Hepatocyte (in vitro differentiated cells): Measurements from ENCODE around the gene CYB561D2. TPM values are rescaled to one million over a fixed set of nuclear protein-coding genes. Genes with fewer than 3 reads are reported as not detected.

Source experiments
- DNase-seq: peaks from one replicate; pipeline ENCODE4 v3.0.0-alpha.2; 2016; ENCODE audit warnings: low spot score
- H2AFZ ChIP-seq: fragments of 200-600 bp; sonication (generic); 2 replicates; pipeline ENCODE4 v1.6.0; 2016; ENCODE audit warnings: antibody characterized with exemption, mild to moderate bottlenecking
- H3K27ac ChIP-seq: fragments of 200-600 bp; sonication (generic); 2 replicates; pipeline ENCODE4 v1.5.1; 2016; ENCODE audit warnings: mild to moderate bottlenecking
- H3K27me3 ChIP-seq: fragments of 200-600 bp; sonication (generic); 2 replicates; pipeline ENCODE4 v1.6.1; 2016
- H3K36me3 ChIP-seq: fragments of 200-600 bp; sonication (generic); replicated peaks from 2 replicates; pipeline ENCODE4 v1.5.1; 2016; ENCODE audit warnings: low read depth; ENCODE audit not compliant: insufficient read depth
- H3K4me1 ChIP-seq: fragments of 200-600 bp; sonication (generic); 2 replicates; pipeline ENCODE4 v1.5.1; 2016; ENCODE audit warnings: mild to moderate bottlenecking, moderate library complexity; ENCODE audit not compliant: insufficient read depth
- H3K4me2 ChIP-seq: fragments of 200-600 bp; sonication (generic); 2 replicates; pipeline ENCODE4 v1.6.0; 2016
- H3K4me3 ChIP-seq: fragments of 200-600 bp; sonication (generic); 2 replicates; pipeline ENCODE4 v1.5.1; 2016; ENCODE audit warnings: mild to moderate bottlenecking
- H3K79me2 ChIP-seq: fragments of 200-600 bp; sonication (generic); 2 replicates; pipeline ENCODE4 v1.6.0; 2017; ENCODE audit warnings: mild to moderate bottlenecking
- H3K9me2 ChIP-seq: fragments of 200-600 bp; sonication (generic); replicated peaks from 2 replicates; pipeline ENCODE4 v1.6.0; 2017; ENCODE audit warnings: mild to moderate bottlenecking; ENCODE audit not compliant: insufficient read depth
- H3K9me3 ChIP-seq: fragments of 200-600 bp; sonication (generic); 2 replicates; pipeline ENCODE4 v1.5.1; 2016; ENCODE audit warnings: low read depth, mild to moderate bottlenecking
- H4K20me1 ChIP-seq: fragments of 200-600 bp; sonication (generic); 2 replicates; pipeline ENCODE4 v1.6.0; 2016; ENCODE audit warnings: mild to moderate bottlenecking; ENCODE audit not compliant: insufficient read depth, poor library complexity, severe bottlenecking
- EZH2 ChIP-seq: fragments of 200-600 bp; sonication (generic); IDR thresholded peaks from 2 replicates; pipeline ENCODE4 v1.6.1; 2016; ENCODE audit warnings: antibody characterized with exemption, mild to moderate bottlenecking, borderline replicate concordance
- EZH2phosphoT487 ChIP-seq: fragments of 200-600 bp; sonication (generic); IDR thresholded peaks from one replicate; pipeline ENCODE4 v1.6.1; 2018; ENCODE audit warnings: antibody characterized with exemption, mild to moderate bottlenecking, low read depth, moderate library complexity; ENCODE audit not compliant: unreplicated experiment, severe bottlenecking
- WGBS: methylation state at CpG from one replicate; pipeline ENCODE4 v1.1.6; 2016; ENCODE audit warnings: low lambda C conversion rate; ENCODE audit errors: missing lambda C conversion rate; 5-methylcytosine and 5-hydroxymethylcytosine counted together
- polyA plus RNA-seq: library from polyadenylated mRNA; unstranded; fragments of >200 nt; fragmentation: Nextera tagmentation; extraction: Ambion mirVana; gene quantifications from 2 replicates; pipeline ENCODE4 v1.2.1, GENCODE V29; 2016
- total RNA-seq: library from RNA; depleted of rRNA; stranded (reverse); fragments of >200 nt; gene quantifications from 2 replicates; pipeline ENCODE4 v1.2.3, GENCODE V29; 2014
- TF ChIP-seq, protein P1 (sequence below): fragments of 200-600 bp; sonication (generic); IDR thresholded peaks from 2 replicates; pipeline ENCODE4 v1.5.1; 2016; ENCODE audit warnings: antibody characterized with exemption, mild to moderate bottlenecking; ENCODE audit not compliant: poor library complexity

The CYB561D2 gene
- total and polyA plus RNA-seq, 2 experiments from 2014 or later = 37.3 to 40.5 TPM

DNA sequence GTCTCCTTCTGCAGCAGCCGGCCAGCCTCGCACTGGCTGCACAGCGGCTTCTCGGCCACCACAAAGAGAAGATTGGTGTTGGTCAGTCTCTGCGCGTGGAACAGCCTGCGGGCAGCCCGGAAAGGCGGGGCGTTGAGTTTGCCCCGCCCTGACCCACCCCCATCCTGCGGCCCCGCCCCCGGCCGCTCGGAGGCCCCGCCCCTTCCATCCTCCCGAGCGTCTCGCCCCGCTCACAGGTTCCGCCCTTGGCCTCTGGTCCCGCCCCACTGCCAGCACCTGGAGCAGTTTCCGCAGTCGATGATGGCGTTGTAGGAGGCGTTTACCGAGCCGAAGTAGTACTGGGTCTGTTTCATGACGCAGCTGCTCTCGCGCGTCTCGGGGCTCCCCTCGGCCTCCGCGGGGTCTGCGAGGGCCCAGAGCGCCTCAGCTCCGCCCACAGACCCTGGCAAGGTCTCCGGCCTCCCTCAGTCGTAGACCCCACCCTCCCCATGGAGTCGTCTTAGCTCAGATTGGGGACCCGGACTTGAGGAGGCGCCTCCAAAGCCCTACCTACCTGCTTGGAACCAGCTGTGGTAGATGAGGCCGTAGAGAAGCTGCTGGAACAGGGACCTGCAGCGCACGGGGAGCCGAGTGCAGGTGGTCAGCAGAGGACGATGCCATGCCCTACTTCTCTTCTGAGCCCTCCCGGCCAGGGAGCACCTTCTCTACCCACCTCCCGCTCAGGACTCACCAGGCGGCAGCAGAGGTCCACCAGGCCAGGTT lies 14.6 kb downstream of the CYB561D2 start:
- peak overlapping the region; percentile 88 for H2AFZ ChIP-seq

DNA sequence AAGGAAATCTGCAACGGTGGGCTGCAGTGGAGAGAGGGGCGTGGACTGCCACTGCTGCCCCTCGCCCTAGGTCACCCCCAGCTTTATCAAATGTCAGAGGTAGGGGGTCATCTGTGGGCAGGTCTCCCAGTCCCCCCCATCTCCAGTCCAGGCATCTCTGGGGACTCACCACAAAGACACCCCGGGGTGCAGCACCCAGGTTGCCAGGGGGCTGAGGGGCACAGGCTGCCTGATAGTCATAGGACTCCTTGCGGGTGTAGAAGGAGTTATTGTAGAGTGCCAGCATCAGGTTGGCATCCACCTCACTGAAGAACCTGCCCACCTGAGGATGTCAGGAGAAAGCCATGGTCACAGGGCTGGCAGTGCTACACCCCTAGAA lies 15.2 kb downstream of the CYB561D2 start:
- Histone ChIP-seq H3K9me2 (no peaks in the 10 kb centered on the region), H2AFZ (no peak overlapping the region), H3K4me2 (peak overlapping the region; percentile 93), H3K27ac (no peak overlapping the region), H4K20me1 (no peaks in the 10 kb centered on the region), H3K27me3 (no peaks in the 10 kb centered on the region), H3K36me3 (no peaks in the 10 kb centered on the region), H3K79me2 (no peaks in the 10 kb centered on the region), H3K4me3 (no peak overlapping the region), H3K9me3 (no peaks in the 10 kb centered on the region), H3K4me1 (no peaks in the 10 kb centered on the region)
- TF ChIP-seq EZH2phosphoT487 = no peak
- TF ChIP-seq EZH2 = no peak
- TF ChIP-seq, protein P1, sequence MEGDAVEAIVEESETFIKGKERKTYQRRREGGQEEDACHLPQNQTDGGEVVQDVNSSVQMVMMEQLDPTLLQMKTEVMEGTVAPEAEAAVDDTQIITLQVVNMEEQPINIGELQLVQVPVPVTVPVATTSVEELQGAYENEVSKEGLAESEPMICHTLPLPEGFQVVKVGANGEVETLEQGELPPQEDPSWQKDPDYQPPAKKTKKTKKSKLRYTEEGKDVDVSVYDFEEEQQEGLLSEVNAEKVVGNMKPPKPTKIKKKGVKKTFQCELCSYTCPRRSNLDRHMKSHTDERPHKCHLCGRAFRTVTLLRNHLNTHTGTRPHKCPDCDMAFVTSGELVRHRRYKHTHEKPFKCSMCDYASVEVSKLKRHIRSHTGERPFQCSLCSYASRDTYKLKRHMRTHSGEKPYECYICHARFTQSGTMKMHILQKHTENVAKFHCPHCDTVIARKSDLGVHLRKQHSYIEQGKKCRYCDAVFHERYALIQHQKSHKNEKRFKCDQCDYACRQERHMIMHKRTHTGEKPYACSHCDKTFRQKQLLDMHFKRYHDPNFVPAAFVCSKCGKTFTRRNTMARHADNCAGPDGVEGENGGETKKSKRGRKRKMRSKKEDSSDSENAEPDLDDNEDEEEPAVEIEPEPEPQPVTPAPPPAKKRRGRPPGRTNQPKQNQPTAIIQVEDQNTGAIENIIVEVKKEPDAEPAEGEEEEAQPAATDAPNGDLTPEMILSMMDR = no peak
- DNase-seq = no peak
- WGBS = 86% methylated on average over 5 of the region's 5 CpGs

More for the DNA sequence above, 14.6 kb downstream of the CYB561D2 start:
- TF ChIP-seq, protein P1 = no peak
- no peak for TF ChIP-seq EZH2phosphoT487
- H3K9me3 ChIP-seq = no peaks in the 10 kb centered on the region
- H3K4me2 ChIP-seq = peak overlapping the region; percentile 93
- no peaks in the 10 kb centered on the region for H3K4me1 ChIP-seq
- H3K79me2 ChIP-seq = no peaks in the 10 kb centered on the region
- peak; percentile 95 for DNase-seq
- peak overlapping the region; percentile 78 for H3K27ac ChIP-seq
- peak overlapping the region; percentile 45 for H3K4me3 ChIP-seq
- H3K36me3 ChIP-seq = no peaks in the 10 kb centered on the region
- no peaks in the 10 kb centered on the region for H3K27me3 ChIP-seq
- H4K20me1 ChIP-seq = no peaks in the 10 kb centered on the region
- no peaks in the 10 kb centered on the region for H3K9me2 ChIP-seq
- WGBS = 9% methylated on average over 43 of the region's 53 CpGs

DNA sequence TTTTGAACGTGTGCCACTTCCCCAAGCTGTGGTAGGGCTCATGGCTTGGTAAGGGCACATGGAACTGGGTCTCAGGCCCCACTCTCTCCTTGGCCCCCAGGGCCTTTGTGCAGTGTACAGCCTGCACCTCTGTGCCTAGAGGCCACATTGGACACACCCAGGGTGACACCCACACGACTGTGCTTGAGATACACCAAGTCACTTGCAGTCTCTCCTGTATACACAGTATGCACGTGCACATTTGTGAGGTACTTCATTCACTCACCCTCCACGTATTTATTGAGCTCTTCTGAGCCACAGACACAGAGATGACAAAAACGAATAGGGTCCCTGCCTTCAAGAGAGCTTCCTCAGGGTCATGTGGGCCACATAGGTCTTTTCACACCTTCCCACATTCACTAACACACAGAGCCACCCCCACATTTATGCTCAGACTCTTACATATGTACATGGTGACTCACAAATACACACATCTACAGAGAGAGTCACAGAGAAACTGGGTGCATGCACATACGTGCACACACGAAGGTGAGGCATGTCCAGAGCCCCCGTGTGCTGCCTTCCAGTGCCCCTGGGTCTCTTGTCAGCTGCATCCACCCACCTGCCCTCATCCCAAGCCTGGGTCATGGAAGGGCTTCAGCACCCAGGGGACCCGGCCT lies 18.5 kb downstream of the CYB561D2 start:
- H3K4me3 ChIP-seq = no peak overlapping the region
- no peaks in the 10 kb centered on the region for H3K36me3 ChIP-seq
- peaks cover 3% of the 10 kb centered on the region for H3K4me1 ChIP-seq
- H3K27ac ChIP-seq = no peak overlapping the region
- 80% methylated on average over 9 of the region's 9 CpGs for WGBS
- no peak overlapping the region for H3K4me2 ChIP-seq
- H3K27me3 ChIP-seq = no peaks in the 10 kb centered on the region
- DNase-seq = no peak
- no peaks in the 10 kb centered on the region for H3K79me2 ChIP-seq
- TF ChIP-seq EZH2phosphoT487 (no peak), EZH2 (no peak)
- TF ChIP-seq, protein P1 = no peak
- H2AFZ ChIP-seq = no peak overlapping the region
- no peaks in the 10 kb centered on the region for H3K9me2 ChIP-seq
- H4K20me1 ChIP-seq = no peaks in the 10 kb centered on the region
- no peaks in the 10 kb centered on the region for H3K9me3 ChIP-seq
